Posterior cingulate gyrus (tissue), 11 donors: ENCODE results near the gene EML1.
"Not testable (repeated sequence)": the region's sequence is repeated elsewhere in the genome, so short reads cannot be mapped to it uniquely, and the experiment has no call there.

Experiments
- DNase-seq, 10 donors: peaks; one replicate each; pipeline versions ENCODE4 v3.0.0 to v3.0.0-alpha.2; 2020 to 2021; ENCODE audit warnings: mixed read lengths in 3 of 10
- intact Hi-C: fragments of 100-400 bp; cut with DNase I; formaldehyde crosslinking; loops from one replicate; pipeline ENCODE4 v1.15.1; 2023

Gene EML1

GRCh38 chr14:99945732-99946651, 152.8 kb downstream of the EML1 start:
- intact Hi-C loops, result no loop called here
- DNase-seq, result peak in 1 of 10 donors; percentile 78

- intact Hi-C loops, result no loop called here
- DNase-seq, result peak in 4 of 10 donors; percentile 29 to 80 (median 37)
These were observed 153.7 kb downstream of the EML1 start for GRCh38 chr14:99946652-99947489.

GRCh38 chr14:99947695-99948094, 154.5 kb downstream of the EML1 start:
- peak in 1 of 10 donors; percentile 9 for DNase-seq
- intact Hi-C loops, result no loop called here

- DNase-seq, result peak in 1 of 10 donors; percentile 17
- intact Hi-C loops, result not testable (repeated sequence)
These were observed 156.0 kb downstream of the EML1 start for GRCh38 chr14:99949011-99949732.

GRCh38 chr14:99950181-99950580, 157.0 kb downstream of the EML1 start:
- DNase-seq, result peak in 1 of 10 donors; percentile 11
- intact Hi-C loops, result no loop called here

GRCh38 chr14:99951085-99951484, 157.9 kb downstream of the EML1 start:
- intact Hi-C loops, result no loop called here

GRCh38 chr14:99952039-99952438, 158.8 kb downstream of the EML1 start:
- intact Hi-C loops, result no loop called here
- DNase-seq, result no peak

More at GRCh38 chr14:99951085-99951484, 157.9 kb downstream of the EML1 start:
- DNase-seq, result peak in 1 of 10 donors; percentile 22

- intact Hi-C loops, result no loop called here
- DNase-seq, result no peak
These were observed 159.2 kb downstream of the EML1 start for GRCh38 chr14:99952453-99952852.

- intact Hi-C loops, result no loop called here
- no peak for DNase-seq
These were observed 162.7 kb downstream of the EML1 start for GRCh38 chr14:99955826-99956455.

- no peak for DNase-seq
These were observed 165.2 kb downstream of the EML1 start for GRCh38 chr14:99958380-99958779.

GRCh38 chr14:99961826-99962518, 168.8 kb downstream of the EML1 start:
- intact Hi-C loops, result no loop called here

More at GRCh38 chr14:99958380-99958779, 165.2 kb downstream of the EML1 start:
- intact Hi-C loops, result no loop called here

GRCh38 chr14:99964979-99965378, 171.8 kb downstream of the EML1 start:
- no peak for DNase-seq
- intact Hi-C loops, result no loop called here

More at GRCh38 chr14:99961826-99962518, 168.8 kb downstream of the EML1 start:
- no peak for DNase-seq

- intact Hi-C loops, result no loop called here
- no peak for DNase-seq
These were observed 173.0 kb downstream of the EML1 start for GRCh38 chr14:99966037-99966835.

GRCh38 chr14:99966912-99967311, 173.7 kb downstream of the EML1 start:
- DNase-seq, result no peak

GRCh38 chr14:99968191-99968920, 175.1 kb downstream of the EML1 start:
- no peak for DNase-seq

More at GRCh38 chr14:99966912-99967311, 173.7 kb downstream of the EML1 start:
- intact Hi-C loops, result no loop called here

GRCh38 chr14:99968941-99969340, 175.7 kb downstream of the EML1 start:
- intact Hi-C loops, result no loop called here
- DNase-seq, result no peak

More at GRCh38 chr14:99968191-99968920, 175.1 kb downstream of the EML1 start:
- intact Hi-C loops, result no loop called here

GRCh38 chr14:99969673-99970322, 176.6 kb downstream of the EML1 start:
- no peak for DNase-seq
- intact Hi-C loops, result loop anchor here (2.0 kb wide), 1 partner anchor 269 kb away; the partner anchor contains the start of gene YY1
